Measurements from ENCODE around the gene ACOT11.
"Not testable (repeated sequence)": the region's sequence is repeated elsewhere in the genome, so short reads cannot be mapped to it uniquely, and the experiment has no call there.

ACOT11 gene
- total RNA-seq = 0.94 reads per million in 2 donors

DNA sequence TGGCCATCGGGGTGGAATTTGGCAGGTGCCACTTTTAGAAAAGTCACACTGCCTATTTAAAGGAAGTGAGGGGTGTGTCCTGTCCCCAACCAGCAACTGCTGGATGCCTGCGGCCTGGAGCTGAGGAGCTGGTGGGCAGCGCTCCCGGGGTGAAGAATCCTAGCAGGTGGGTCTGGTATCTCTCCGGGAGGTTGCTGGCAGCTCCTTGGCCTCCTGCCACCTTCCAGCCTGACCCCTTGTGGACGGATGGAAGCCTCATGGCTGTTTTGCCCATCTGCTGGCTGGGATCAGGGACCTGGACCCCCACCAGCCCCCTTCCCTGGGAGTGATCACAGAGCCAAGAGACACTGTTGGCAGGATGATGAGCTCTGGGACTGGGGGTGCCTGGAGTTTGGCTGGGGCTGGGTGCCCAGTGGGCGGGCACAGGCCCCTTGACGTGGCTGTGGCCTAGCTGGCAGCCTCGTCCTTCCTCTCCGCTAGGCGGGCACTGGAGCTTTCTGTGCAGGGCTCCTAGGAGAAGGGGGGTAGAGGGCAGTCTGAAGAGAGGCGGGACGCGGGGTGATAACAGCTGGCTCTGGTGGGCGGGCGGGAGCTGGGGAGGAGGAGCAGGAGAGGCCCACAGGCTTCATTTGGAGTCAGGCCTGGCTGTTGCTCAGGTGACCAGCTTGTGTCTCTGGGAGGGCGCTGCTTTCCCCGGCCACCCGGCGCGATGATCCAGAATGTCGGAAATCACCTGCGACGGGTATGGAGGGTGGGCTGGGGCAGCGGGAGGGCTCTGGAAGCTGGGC is at the start of gene ACOT11:
Gene ACOT11 (plus strand): TSS at position 628 of the 788 bp plus-strand sequence. CDS start 82 bp downstream, at position 710.
- DNase-seq = no peak

DNA sequence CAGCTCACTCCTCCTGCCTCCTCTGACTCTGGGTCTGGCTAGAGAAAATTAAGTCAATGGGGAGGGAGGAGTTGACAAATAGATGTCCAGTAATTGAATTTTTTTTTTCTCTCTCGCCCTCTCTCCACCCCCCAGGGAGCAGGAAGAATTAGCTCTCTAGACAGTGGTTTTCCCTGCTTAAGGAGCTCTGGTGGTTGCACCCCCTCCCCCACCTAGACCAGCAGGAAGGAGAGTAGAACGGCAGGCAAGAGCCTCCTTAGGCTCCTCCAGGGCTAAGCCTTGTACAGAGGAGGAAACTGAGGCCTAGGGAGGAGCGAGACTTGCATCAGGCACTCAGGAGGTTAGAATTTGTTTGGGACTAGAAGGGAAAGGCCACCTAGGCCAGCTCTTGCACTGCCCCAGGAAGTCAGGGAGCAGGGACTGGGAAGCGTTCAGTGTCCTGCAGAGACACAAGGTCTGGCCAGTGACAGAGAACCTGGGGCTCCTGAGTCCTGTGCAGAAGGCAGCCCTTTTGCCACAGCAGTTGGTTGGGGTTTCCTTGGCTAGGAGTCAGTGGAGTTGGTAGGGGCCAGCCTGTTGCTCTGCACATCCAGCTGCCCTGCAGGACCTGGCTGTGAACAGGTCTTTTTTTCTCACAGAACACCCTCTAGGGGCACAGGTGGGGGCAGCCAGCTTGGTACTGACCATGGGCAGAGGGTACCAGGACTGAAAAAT is 49.5 kb upstream of the ACOT11 start:
- no peak for DNase-seq

DNA sequence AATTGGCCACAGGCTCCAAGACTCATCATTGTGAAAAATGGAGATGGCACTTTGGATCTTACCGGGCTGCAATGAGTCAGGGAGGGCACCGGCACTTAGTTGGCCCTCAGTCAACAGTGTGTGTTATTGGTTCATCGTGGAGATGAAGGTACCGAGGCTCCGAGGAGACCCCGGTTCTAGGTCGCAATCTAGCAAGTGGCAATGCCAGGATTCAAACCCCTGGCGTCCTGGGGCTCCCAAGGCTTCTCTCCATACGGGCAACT is 49.0 kb upstream of the ACOT11 start:
- no peak for DNase-seq

DNA sequence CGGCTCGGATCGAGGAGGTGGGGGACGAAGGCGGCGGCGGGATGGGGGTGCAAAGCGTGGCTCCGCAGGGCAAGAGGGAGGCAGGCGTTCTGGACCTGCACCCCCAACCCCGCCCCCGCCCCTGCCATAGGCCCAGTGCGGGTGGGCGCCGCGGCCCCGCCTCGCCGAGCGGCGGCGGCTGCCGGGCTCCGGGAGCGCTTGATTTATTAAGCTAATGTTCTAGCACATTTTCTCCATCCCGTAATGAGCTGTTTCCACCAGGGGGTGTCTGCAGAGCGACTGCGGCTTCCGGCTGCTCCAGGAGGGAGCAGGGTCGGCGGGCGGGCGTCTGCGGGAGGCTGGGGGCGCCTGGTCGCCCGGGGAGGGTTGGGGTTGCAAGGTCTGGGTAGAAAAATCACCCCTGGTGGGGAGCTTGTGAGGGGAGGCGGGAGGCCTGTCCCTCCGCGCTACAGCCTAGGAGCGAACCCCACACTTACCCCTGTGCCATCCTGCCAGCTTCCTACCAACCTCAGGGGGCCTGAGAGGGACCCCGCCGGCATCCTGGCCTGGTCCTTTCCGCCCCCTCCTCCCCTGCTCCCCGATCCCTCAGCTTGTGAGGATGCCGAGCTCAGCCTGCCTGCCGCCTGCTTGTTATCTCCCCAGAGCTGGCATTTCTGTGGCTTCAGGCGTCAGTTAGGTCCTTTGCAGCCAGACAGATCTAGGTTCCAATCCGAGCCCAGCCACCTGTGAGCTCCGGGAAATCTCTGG is 48.5 kb upstream of the ACOT11 start:
- DNase-seq = peak in 1 of 5 experiments; percentile 37

DNA sequence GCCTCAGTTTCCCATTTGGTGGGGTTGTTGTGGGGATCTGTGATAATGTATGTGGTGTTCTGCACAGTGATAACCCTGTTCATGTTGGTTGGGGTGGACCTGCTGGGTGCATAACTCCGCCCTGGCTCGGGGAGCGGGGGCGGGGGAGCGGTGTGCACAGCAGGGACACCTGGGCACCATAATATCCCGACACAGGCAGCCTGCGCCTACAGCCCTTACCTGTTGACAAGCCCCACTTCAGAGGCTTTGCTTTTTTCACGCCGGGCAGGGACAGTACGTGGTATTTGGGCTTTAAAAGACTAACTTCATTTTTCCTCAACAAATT is 48.0 kb upstream of the ACOT11 start:
- no peak for DNase-seq

DNA sequence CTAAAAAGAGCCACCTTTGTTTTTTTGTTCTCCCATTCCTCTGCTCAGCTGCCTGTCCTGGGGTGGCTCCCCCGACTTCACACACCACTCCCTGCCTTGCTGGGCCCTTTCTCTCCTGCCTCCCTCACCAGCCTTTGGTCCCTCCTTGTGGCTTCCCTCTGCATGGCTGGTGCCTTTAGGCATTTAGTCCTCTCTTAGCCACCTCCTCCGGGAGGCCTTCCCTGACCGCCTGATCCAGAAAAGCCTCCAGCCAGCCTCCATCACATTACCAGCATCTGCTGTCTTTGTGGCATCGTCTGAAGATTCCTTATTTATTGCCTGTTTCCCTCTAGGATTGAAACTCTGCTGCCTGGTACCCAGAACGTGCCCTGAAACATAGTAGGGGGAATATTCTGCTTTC is 46.2 kb upstream of the ACOT11 start:
- DNase-seq = no peak

DNA sequence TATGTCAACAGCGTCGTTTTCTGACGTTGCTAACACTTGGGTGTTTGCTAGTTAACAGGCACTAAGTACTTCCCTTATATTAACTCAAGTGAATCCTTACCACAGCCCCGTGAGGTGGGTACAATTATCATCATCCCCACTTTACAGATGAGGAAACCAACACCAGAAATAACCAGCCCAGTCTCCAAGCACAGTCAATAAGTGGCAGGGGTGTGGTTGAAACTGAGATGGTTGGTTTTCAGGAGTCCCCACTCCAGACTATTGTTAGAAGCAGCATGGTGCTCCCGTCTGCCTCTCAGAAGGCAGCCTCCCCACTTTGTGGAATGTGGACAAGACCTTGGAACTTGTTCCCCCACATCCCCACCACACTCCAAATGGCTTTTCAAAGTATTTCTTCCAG is 45.7 kb upstream of the ACOT11 start:
- DNase-seq = no peak

DNA sequence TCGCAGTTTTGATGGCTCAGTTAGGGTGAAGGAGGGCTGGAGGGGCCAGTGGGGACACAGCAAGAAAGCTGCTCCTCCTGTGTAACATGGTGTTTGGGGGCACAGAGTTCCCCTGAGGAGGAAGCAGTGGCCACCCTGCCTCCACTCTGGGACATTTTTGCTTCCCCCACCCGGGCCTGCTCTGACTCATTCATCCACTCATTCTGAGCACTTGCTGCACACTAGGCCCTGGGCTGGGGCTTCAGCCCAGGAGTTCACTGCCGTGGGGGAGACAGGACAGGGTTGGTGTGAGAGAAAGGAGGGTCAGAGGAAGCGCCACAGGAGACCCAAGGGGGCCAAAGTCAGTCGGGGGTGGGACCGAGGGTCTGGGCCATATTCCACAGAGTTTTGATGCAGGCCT is 41.4 kb upstream of the ACOT11 start:
- DNase-seq = no peak

DNA sequence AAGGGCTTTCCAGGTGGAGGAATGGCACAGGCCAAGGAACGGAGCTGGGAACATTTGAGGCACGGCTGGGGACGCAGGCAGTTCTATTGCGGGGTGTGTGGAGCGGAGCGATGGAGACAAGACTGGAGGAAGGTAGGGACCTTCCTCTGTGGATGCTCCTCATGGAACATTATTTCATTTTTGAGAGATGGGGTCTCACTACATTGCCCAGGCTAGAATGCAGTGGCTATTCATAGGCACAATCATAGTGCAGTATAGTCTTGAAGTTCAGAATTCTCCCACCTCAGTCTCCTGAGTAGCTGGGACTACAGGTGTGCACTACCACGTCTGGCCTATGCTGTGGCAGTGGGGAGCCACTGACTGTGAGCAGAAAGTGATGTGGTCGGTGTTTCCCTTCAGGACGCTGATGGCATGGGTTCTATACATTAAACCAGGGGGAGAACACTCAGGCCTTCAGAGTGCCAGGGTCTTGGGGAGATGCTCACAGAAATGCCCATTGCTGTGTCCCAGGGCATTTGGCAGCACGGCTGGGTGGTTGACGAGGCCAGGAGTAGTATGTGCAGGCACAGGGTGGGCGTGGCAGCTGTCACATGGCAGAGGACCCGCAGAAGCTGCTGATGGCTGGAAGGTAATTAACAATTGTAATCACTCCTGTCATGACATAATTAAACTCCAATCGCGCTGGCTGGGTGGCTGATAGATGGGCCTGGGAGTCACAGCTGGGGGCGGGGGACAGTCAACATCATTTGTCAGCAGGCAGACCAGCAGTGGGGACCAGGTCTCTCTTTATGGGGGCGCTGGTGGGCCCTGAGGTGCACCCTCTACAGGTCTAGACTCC is 40.8 kb upstream of the ACOT11 start:
- DNase-seq = no peak

DNA sequence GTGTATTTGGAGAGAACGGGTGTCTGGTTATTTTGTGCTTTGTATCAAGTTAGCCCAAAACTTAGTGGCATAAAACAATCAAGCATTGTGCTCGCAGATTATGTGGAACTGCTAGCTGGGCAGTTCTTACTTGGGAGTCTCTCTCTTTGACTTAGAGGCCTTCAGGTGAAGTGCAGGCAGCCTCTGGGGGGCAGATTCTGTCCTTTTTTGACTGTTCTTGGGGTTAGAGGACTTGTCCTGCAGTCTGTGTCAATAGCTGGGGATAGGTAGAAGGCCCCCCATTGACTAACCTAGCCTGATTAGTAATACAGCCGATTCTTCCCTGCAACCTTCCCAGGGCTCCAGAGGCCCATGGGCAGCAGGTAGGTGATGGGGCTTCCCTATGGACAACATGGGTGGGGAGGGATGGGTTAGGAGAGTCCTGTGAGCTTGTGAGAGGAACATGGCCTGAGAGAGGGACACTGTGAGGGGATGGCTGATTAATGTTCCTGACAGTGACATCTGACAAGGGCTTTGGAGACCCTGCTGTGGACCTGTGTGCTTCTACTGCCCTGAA is 37.2 kb upstream of the ACOT11 start:
- DNase-seq = no peak

DNA sequence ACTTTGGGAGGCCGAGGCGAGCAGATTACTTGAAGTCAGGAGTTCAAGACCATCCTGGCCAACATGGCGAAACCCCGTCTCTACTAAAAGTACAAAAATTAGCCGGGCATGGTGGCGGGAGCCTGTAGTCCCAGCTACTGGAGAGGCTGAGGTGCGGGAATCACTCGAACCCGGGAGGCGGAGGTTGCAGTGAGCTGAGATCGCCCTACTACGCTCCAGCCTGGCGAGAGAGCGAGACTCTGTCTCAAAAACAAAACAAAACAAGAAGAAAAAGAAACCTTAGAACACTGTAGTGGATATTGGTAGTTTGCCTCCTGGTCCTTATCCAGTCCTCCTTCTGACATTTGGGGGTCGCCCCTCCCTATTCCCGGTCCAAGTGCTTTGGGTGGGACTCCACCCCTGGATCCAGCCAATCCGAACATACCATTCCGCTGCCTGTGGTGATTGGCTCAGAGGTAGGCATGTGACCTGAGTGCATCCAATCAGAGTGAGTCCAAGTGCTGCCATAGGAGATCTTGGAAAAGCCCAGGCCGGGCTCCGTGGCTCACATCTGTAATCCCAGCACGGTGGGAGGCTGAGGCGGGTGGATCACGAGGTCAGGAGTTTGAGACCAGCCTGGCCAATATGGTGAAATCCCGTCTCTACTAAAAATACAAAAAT is 34.0 kb upstream of the ACOT11 start:
- not testable (repeated sequence) for DNase-seq

DNA sequence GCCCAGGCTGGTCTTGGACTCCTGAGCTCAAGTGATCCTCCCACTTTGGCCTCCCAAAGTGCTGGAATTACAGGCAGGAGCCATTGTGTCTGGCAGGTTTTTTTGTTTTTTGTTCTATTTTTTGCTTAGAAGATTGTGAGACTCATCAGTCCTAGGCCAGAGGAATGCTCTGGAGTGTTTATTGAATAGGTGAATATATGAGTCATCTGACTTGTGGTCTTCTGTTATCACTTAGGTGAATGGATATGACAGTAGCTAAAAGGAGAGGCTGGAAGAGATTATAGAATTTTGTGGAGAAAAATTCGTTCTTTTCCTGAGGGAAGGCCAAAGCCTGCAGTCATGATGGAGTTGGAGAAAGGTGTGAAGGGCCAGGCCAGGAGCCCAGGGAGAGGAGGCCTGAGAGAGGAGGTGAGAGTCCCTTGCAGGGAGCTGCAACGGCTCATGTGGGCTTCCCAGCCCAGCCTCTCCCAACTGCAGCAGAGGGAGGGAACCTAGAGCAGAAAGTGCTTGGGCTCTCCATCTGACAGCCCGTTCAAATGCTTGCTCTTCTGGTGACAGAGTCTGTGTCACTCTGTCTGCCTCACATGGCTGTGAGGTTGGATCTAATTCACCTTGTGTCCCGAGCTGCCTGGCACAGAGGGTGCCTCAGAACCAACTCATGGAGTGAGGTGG is 31.6 kb upstream of the ACOT11 start:
- no peak for DNase-seq

DNA sequence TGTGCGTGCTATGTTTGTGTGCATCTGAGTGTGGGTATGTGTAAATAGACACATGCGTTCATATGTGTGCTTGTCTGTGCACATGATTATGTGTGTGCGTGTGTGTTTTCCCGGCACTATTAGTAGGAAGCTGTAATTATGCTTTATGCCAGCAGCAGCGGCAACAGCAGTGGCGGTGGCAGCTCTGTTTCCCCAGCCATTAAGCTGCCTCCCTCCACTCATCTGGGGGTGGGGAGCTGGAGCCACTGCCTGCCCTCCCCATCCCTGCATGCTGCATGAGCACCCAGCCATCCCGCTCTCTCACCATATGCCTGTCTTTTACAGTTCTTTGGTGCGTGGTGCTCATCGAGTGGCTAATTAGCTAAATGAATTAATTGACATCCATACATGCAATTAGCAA is 30.5 kb upstream of the ACOT11 start:
- DNase-seq = no peak

DNA sequence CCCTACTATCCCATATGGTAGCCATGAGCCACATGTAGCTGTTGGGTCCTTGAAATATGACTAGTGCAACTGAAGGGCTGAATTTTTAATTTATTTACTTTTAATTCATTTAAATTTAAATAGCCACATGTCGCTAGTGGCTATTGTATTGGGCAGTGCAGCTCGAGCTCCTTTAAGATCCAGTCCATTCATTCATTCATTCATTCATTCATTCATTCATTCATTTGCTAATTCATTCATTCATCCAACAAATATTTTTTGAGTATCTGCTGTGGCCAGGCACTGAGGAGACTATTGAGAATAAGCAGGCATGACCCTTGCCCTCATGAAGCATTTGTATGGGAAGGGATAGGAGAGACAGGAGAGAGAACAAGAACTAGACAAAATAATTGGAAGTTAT is 29.5 kb upstream of the ACOT11 start:
- no peak for DNase-seq

DNA sequence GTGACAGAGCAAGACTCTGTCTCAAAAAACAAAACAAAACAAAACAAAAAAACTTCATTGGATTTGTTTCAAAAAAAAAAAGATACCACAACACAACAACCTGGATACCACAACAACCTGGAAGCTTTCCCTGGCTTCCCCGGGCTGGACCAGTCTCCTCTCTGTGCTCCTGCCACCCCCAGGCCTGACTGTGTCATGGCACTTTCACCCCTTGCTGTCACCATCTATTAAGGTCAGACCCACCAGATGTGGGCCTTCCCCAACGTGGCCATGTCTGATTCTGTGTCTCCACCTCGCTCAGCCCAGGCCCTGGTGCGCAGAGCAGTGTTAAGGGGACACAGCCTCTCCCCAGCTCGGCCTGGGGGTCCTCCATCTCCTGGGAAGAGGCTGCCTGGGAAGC is 28.3 kb upstream of the ACOT11 start:
- no peak for DNase-seq

DNA sequence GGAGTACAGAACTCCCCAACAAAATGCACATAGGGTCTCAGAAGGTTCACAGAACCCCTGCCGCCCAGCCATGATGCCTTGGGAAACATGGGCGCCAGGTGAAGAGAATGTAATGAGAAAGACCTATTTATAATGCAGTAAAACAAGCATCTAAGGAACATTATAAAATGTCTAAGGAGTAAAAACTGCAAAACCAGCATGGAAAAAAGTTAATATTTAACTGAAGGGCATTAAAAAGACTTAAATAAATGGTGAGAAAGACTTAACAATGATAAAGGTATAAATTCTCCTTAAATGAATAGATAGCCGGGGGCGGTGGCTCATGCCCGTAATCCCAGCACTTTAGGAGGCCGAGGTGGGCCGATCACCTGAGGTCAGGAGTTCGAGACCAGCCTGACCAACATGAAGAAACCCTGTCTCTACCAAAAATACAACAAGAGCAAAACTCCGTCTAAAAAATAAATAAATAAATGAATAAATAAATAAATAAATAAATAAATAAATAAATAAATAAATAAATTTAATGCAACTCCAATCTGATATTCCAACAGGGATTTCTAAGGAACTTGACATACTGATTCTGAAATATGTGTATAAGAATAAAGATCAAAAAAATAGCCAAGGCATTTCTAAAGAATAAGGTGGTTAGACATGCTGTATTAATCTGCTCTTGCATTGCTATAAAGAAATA is 27.3 kb upstream of the ACOT11 start:
- DNase-seq = no peak

DNA sequence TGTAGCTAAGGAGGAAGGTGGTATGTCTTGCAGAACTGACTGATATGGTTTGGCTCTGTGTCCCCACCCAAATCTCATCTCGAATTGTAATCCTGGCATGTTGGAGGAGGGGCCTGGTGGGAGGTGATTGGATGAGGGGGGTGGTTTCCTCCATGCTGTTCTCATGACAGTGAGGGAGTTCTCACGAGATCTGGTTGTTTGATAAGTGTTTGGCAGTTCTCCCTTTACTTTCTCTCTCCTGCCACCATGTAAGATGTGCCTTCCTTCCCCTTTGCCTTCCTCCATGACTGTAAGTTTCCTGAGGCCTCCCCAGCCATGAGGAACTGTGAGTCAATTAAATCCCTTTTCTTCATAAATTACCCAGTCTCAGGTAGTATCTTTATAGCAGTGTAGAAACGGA is 21.5 kb upstream of the ACOT11 start:
- not testable (repeated sequence) for DNase-seq

DNA sequence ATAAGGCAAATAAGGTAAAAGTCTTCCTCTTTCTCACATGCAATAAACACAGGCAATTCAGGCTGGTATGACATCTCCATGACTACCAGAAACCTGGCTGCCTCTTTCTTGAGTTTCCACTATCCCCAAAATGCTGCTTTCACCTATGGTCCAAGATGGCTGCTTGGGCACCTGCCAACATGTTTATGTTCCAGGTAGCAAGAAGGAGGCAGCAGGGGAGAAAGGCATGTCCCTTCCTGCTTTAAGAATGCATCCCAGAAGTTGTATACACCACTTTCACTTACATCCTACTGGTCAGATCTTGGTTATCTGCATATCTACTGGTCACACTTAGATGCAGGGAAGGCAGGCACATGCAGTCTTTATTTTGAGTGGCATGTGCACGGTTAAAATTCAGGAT is 19.4 kb upstream of the ACOT11 start:
- no peak for DNase-seq

DNA sequence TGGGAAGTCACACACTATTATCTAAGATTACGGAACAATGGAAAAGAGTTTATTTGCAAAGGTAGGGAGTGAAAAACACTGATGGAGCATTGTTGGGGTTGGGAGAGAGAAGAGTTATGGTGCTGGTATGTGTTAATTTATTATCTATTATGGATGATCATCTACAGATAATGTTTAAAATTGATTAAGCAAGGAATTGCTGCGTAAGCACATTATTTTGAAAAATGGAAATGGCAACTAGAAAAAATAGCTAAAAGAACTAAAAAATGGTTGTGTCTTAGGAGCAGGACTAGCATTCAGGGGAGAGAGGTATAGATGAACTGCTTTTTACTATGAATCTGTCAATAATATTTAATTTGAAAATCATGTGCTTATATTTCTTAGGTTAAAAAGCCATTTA is 16.0 kb upstream of the ACOT11 start:
- no peak for DNase-seq

DNA sequence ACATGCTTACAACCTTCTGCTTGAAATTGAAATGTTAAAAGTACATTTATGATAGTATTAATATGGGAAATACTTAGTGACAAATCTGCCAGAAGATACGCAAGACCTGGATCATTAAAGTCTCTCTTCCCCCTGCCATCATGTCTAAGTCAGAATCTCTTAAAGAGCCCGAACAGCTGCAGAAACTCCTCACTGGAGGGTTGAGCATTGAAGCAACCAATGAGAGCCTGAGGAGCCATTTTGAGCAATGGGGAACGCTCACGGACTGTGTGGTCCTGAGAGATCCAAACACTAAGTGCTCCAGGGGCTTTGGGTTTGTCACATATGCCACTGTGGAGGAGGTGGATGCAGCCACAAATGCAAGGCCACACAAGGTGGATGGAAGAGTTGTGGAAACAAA is 11.4 kb upstream of the ACOT11 start:
- not testable (repeated sequence) for DNase-seq

DNA sequence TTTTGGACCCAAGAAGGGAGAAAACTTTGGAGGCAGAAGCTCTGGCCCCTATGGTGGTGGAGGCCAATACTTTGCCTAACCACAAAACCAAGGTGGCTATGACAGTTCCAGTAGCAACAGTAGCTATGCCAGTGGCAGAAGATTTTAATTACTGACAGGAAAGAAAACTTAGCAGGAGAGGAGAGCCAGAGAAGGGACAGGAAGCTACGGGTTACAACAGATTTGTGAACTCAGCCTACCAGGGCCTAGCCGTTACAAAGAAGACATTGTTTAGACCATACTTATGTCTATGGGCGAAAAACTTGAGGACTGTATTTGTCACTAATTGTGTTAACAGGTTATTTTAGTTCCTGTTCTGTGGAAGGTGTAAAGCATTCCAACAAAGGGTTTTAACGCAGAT is 10.4 kb upstream of the ACOT11 start:
- DNase-seq = no peak
